ENCODE results near the gene CPEB4. TPM values are rescaled to one million over a fixed set of nuclear protein-coding genes. Genes with fewer than 3 reads are reported as not detected.

CPEB4 gene
- total and polyA plus RNA-seq, 9 of the 15 experiments (the other 6 are each of a cell fraction or from before 2014, with no cell fraction given): 7.4 to 21.3 (median 12.4) TPM

DNA sequence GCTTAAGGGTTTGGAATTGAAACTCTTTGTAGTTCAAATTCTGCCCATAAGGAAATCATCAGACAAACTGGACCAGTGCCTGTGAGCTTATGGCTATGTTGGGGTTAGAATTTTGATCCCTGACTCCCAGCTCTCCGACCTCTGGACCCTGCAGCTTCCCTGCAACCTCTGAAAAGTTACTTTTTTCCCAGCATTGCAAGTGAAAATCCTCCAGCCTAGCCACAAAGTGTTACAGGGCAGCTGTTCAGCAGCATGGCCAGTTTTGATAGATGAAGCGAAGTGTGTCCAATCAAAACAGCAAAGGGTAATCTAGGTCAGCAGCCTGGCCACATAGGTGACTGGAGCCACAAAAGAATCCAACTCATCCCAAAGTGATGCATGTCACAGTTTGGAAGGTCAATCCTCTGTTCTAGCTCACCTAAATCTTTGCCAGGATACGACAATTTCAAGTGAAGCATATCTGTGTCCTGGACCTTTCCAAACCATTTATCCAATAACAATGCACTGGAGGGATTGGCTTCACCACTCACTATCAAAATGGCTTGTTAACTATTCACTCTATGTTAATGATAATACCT lies 4.7 kb upstream of the CPEB4 start (continued):
- TF ChIP-seq FOXJ2 (tag; IDR thresholded peaks at IDR 0.05): no peak
- TF ChIP-seq XRCC5 (IDR thresholded peaks at IDR 0.05; ENCODE audit: low read depth, low read length): no peak
- TF ChIP-seq, protein P1, sequence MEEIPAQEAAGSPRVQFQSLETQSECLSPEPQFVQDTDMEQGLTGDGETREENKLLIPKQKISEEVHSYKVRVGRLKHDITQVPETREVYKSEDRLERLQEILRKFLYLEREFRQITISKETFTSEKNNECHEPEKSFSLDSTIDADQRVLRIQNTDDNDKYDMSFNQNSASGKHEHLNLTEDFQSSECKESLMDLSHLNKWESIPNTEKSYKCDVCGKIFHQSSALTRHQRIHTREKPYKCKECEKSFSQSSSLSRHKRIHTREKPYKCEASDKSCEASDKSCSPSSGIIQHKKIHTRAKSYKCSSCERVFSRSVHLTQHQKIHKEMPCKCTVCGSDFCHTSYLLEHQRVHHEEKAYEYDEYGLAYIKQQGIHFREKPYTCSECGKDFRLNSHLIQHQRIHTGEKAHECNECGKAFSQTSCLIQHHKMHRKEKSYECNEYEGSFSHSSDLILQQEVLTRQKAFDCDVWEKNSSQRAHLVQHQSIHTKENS (CRISPR knock-in tag; IDR thresholded peaks at IDR 0.05): no peak
- TF ChIP-seq GATAD2A (IDR thresholded peaks at IDR 0.05): no peak

DNA sequence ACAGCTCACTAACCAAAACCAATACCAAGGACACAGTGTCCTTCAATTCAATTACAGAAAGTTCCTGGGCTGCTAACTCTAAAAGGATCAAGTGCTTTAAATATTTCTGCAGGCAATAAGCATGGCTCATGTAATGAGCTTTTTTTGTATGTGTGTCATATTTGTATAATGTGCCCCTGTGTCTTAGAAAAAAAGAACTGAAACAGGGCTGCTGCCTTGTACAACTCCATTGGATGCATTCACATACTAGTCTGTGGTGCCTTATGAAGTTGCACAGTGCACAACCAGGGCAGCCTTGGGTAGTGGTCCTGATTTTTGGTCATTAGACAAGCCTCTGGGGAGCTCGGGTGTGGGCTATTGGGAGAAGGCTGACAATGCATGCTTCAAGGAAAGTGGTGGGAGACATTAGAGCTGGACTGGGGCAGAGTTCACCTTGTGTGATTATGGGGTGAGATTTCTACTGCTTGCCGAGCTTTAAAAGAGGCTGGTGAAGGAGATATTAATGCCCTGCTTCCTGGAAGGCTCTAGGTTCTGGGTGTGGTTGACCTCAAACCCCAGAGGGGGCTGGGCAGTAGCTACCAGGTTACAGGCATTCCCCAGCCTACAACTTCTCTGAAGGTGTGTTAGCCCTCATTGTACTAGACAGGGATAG lies 3.6 kb upstream of the CPEB4 start:
- Histone ChIP-seq H3K27me3 (ENCODE audit: control insufficient read depth in 2 of 2, insufficient read depth in 2 of 2, low read length in 2 of 2) (no peaks in the 10 kb centered on the region), H3K36me3 (ENCODE audit: control insufficient read depth, insufficient read depth, low read length) (no peaks in the 10 kb centered on the region), H3K9me3 (replicated peaks; ENCODE audit: control insufficient read depth, insufficient read depth, low read depth, low read length) (no peaks in the 10 kb centered on the region), H3K4me1 (replicated peaks in 1 of 2; ENCODE audit: control insufficient read depth in 2 of 2, insufficient read depth in 2 of 2, low read length in 2 of 2) (peaks cover 22 to 55% of the 10 kb centered on the region in 2 experiments), H4K20me1 (replicated peaks; ENCODE audit: control insufficient read depth, insufficient read depth, low read length) (no peaks in the 10 kb centered on the region), H3K9me1 (ENCODE audit: control insufficient read depth, insufficient read depth, low read length) (no peaks in the 10 kb centered on the region), H3K9ac (ENCODE audit: insufficient read depth in 1 of 2, low read depth in 2 of 2, low read length in 2 of 2) (no peak overlapping the region), H3K27ac (ENCODE audit: extremely low read depth, low read depth, low read length) (peak overlapping the region; percentile 69; the same call in 1 of the 3 replicates), H3K4me2 (ENCODE audit: insufficient read depth, low read length) (peak overlapping the region; percentile 5; the same call in 1 of the 2 replicates), H3K79me2 (ENCODE audit: control insufficient read depth, insufficient read depth, low read length) (peaks cover 14% of the 10 kb centered on the region), H3K4me3 (no peak overlapping the region), H2AFZ (ENCODE audit: low read depth, low read length) (no peak overlapping the region)
- ChIA-PET CTCF (ENCODE audit: low intra/inter-chr PET ratio) (no interaction called here), POLR2A (interaction anchor here (0.6 to 1.7 kb wide), 11 partner anchors 8 to 865 kb away, joined by 3 to 8 read pairs (median 4); no protein-coding TSS in a partner anchor)
- ATAC-seq (peak; percentile 25), FAIRE-seq (peak; percentile 78), DNase-seq (ENCODE audit: extremely low read depth in 1 of 4, low spot score in 3 of 4) (peak; percentile 49 to 85 (median 62))
- 6% methylated on average over 2 of the region's 2 CpGs for WGBS (ENCODE audit: insufficient coverage, low coverage, missing lambda C conversion rate)
- no TSS peak for BruUV-seq (replicated peaks)
- intact Hi-C loops (cut with micrococcal nuclease) (loop anchor here (1.0 to 10.0 kb wide), 8 partner anchors 18 to 560 kb away; partner anchors contain the start of gene STC2), in situ Hi-C loops (cut with MboI) (loop anchor here (10.0 kb wide), 1 partner anchor 100 kb away; no protein-coding TSS in a partner anchor)
- TF ChIP-seq TRIM28 (IDR thresholded peaks at IDR 0.05) (peak; percentile 49; the same call in 1 of the 2 replicates), DIDO1 (tag; IDR thresholded peaks at IDR 0.05; ENCODE audit: low read depth) (no peak), NCOA1 (IDR thresholded peaks at IDR 0.05; ENCODE audit: low read depth) (peak; percentile 54; the same call in 1 of the 2 replicates), LEF1 (IDR thresholded peaks at IDR 0.05) (0 out of 2 replicates have a peak, but pooled peaks have one; percentile 51), NFIC (IDR thresholded peaks at IDR 0.05) (0 out of 2 replicates have a peak, but pooled peaks have one; percentile 19), TBL1XR1 (IDR thresholded peaks at IDR 0.05; ENCODE audit: low read length in 2 of 2) (peak; percentile 57 to 70; a peak in 2 of 4 replicates), DPF2 (IDR thresholded peaks at IDR 0.05) (peak; percentile 51)
- TF ChIP-seq, protein P2, sequence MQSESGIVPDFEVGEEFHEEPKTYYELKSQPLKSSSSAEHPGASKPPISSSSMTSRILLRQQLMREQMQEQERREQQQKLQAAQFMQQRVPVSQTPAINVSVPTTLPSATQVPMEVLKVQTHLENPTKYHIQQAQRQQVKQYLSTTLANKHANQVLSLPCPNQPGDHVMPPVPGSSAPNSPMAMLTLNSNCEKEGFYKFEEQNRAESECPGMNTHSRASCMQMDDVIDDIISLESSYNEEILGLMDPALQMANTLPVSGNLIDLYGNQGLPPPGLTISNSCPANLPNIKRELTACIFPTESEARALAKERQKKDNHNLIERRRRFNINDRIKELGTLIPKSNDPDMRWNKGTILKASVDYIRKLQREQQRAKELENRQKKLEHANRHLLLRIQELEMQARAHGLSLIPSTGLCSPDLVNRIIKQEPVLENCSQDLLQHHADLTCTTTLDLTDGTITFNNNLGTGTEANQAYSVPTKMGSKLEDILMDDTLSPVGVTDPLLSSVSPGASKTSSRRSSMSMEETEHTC (IDR thresholded peaks at IDR 0.05): no peak
- TF ChIP-seq, protein P3, sequence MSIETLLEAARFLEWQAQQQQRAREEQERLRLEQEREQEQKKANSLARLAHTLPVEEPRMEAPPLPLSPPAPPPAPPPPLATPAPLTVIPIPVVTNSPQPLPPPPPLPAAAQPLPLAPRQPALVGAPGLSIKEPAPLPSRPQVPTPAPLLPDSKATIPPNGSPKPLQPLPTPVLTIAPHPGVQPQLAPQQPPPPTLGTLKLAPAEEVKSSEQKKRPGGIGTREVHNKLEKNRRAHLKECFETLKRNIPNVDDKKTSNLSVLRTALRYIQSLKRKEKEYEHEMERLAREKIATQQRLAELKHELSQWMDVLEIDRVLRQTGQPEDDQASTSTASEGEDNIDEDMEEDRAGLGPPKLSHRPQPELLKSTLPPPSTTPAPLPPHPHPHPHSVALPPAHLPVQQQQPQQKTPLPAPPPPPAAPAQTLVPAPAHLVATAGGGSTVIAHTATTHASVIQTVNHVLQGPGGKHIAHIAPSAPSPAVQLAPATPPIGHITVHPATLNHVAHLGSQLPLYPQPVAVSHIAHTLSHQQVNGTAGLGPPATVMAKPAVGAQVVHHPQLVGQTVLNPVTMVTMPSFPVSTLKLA (conservative IDR thresholded peaks at IDR 0.05): peak in 1 of 2 experiments; percentile 14; a peak in 1 of 4 replicates
